ENCODE results near the gene CRLF3. TPM values are rescaled to one million over a fixed set of nuclear protein-coding genes. Genes with fewer than 3 reads are reported as not detected.

The CRLF3 gene
- total and polyA plus RNA-seq, 10 of the 15 experiments (the other 5 are each of a cell fraction or from before 2014, with no cell fraction given) = 10.0 to 39.2 (median 26.7) TPM

GRCh38 chr17:30831663-30832437 lies 7.4 kb upstream of the CRLF3 start, which contains the start of gene ATAD5 (continued):
- TF ChIP-seq CHD1 (IDR thresholded peaks at IDR 0.05; ENCODE audit: low read depth, low read length) = peak; percentile 34
- TF ChIP-seq SMAD1 (IDR thresholded peaks at IDR 0.05; ENCODE audit: low read depth, partially characterized antibody) = no peak
- no peak for TF ChIP-seq BCLAF1 (IDR thresholded peaks at IDR 0.05)
- no peak for TF ChIP-seq ESRRA (IDR thresholded peaks at IDR 0.05; ENCODE audit: low read length)
- no peak for TF ChIP-seq PRDM15 (CRISPR knock-in tag; IDR thresholded peaks at IDR 0.05)
- TF ChIP-seq MLLT1 (IDR thresholded peaks at IDR 0.05) = peak; percentile 70; the same call in 1 of the 2 replicates
- no peak for TF ChIP-seq SMC3 (IDR thresholded peaks at IDR 0.05; ENCODE audit: borderline replicate concordance, low read length)
- TF ChIP-seq JUND (IDR thresholded peaks at IDR 0.05; ENCODE audit: low read depth, low read length) = no peak
- no peak for TF ChIP-seq DPF2 (IDR thresholded peaks at IDR 0.05)
- no peak for TF ChIP-seq NR2C2 (IDR thresholded peaks at IDR 0.05; ENCODE audit: borderline replicate concordance, control insufficient read depth, insufficient read length, low read depth)
- no peak for TF ChIP-seq BACH1 (IDR thresholded peaks at IDR 0.05; ENCODE audit: borderline replicate concordance)
- peak; percentile 34 for TF ChIP-seq NRF1 (conservative IDR thresholded peaks at IDR 0.05; ENCODE audit: low read depth, low read length)
- peak; percentile 62 for TF ChIP-seq ZNF687 (IDR thresholded peaks at IDR 0.05)
- TF ChIP-seq MXI1 (IDR thresholded peaks at IDR 0.05; ENCODE audit: low read depth, low read length) = peak; percentile 44; the same call in 1 of the 2 replicates
- TF ChIP-seq RELB (IDR thresholded peaks at IDR 0.05; ENCODE audit: low read depth) = peak; percentile 95

Measured in GM12878 (cell line).